ENCODE results near the gene DDR2. TPM values are rescaled to one million over a fixed set of nuclear protein-coding genes. Genes with fewer than 3 reads are reported as not detected.
A peak's percentile ranks its signal among the peaks of the same experiment; 100 is the strongest.

DDR2 gene
- polyA plus RNA-seq, 3 donors from 2014 or later: 0.02 to 0.12 TPM; not detected in 1

DNA sequence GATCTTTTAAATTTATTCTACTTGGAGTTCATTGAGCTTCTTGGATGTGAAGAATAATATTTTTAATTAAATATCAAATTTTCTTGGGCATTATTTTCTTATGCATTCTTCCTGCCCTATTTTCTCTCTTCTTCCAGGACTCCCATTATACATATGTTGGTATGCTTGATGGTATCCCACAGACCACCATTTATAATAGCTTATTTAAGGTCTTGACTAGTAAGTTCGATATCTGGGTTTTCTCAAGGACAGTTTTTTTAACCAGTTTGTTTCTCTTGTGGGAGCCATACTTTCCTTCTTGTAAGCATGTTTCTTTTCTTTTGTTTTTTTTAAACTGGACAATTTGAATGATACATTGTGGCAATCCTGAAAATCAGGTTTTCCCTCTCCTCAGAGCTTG, 15.4 kb upstream of the DDR2 start:
- Mint-ChIP-seq H3K27ac (no peak overlapping the region), H3K9me3 (peaks cover 8 to 25% (median 16%) of the 10 kb centered on the region in 6 donors), H3K36me3 (peaks cover 17 to 44% (median 22%) of the 10 kb centered on the region in 3 donors), H3K4me3 (no peak overlapping the region), H3K4me1 (peaks cover 0 to 2% of the 10 kb centered on the region in 2 donors), H3K27me3 (ENCODE audit: low read depth in 3 of 3) (no peaks in the 10 kb centered on the region)
- no peak for DNase-seq

DNA sequence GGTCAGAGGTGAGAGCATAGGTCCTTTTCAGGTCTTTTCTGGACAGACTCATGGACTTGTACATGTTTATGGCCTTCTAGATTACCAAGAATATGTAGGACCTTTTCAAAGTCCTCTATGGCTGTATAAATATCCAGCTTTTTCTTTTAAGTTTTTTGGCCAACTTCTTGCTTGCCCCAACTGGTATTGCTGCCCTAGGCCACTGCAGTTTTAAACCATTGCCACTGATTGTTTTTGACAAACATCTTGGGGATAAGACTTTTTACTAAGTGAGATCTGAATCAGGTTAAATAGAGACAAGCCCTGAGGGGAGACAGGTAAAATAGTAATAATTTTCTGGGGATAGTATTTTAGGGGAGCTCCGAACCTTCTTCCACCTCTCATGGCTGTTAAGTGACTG, 14.8 kb upstream of the DDR2 start:
- no peak for DNase-seq
- Mint-ChIP-seq H3K36me3 (peaks cover 17 to 44% (median 22%) of the 10 kb centered on the region in 3 donors), H3K4me3 (no peak overlapping the region), H3K4me1 (peaks cover 0 to 2% of the 10 kb centered on the region in 2 donors), H3K9me3 (peaks cover 8 to 25% (median 16%) of the 10 kb centered on the region in 6 donors), H3K27ac (no peak overlapping the region), H3K27me3 (ENCODE audit: low read depth in 3 of 3) (no peaks in the 10 kb centered on the region)

DNA sequence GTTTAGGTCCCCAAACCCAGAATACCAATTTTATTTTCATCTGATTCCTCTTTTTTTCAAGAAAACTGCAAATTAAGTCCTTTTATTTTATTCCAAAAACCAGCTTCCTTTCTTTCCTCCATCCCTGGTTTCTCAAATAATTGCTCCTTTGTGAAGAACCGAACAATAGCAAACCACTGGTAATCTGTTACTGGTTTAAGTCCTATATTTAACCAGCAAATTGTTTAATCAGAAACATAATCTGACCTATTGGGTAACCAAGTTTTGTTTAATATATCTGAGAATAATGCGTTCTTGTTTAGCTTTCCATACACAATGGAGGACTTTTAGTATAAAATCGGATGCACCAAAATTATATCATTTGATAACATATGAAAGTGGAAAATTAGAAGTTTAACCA, 13.2 kb upstream of the DDR2 start:
- H3K27ac Mint-ChIP-seq: no peak overlapping the region
- peaks cover 20 to 44% (median 22%) of the 10 kb centered on the region in 3 donors for H3K36me3 Mint-ChIP-seq
- H3K27me3 Mint-ChIP-seq (ENCODE audit: low read depth in 3 of 3): peaks cover 0 to 3% (median 0%) of the 10 kb centered on the region in 3 donors
- H3K9me3 Mint-ChIP-seq: peaks cover 8 to 25% (median 16%) of the 10 kb centered on the region in 6 donors
- DNase-seq: no peak
- no peaks in the 10 kb centered on the region for H3K4me1 Mint-ChIP-seq
- no peak overlapping the region for H3K4me3 Mint-ChIP-seq

DNA sequence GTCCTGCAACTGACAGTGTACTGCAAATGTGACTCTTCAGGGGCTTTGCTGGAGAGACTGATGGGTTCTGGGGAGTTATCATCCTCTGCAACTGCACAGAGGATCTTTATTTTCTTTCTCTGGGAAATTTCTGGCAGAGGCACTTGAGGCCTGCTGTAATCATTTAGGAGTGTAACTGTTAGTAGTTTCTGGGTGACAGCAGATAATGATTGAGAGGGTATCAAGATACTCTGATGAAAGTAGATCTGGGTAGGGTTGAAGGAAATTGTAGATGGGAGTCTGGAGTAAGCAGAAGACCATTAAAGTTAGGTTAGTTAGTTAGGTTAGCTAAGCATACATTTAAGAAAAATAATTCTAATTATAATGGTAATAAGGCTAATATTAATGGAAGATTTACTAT, 11.0 kb upstream of the DDR2 start:
- peaks cover 17 to 43% (median 22%) of the 10 kb centered on the region in 3 donors for H3K36me3 Mint-ChIP-seq
- peaks cover 8 to 25% (median 16%) of the 10 kb centered on the region in 6 donors for H3K9me3 Mint-ChIP-seq
- no peak for DNase-seq
- no peaks in the 10 kb centered on the region for H3K4me1 Mint-ChIP-seq
- peaks cover 0 to 3% (median 1%) of the 10 kb centered on the region in 3 donors for H3K27me3 Mint-ChIP-seq (ENCODE audit: low read depth in 3 of 3)
- H3K27ac Mint-ChIP-seq: no peak overlapping the region
- H3K4me3 Mint-ChIP-seq: no peak overlapping the region

DNA sequence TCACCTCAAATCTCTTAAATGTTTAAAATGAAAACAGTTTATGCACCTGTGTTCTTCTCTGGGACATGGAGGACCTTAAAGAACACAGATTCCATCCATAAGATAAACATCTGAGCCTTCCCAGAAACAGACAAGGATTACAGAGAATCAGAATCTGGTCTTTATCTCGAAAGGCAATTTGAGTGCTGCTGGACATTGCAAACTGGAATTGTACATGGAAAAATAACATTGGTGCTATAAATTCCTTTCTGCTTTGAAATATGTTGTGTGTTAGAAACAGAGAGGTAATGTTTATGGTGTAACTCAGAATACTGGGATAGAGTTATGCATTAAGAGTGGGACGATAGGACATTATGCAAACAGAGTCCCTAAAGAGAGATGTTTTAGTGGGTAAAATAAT, 6.6 kb upstream of the DDR2 start:
- DNase-seq: no peak
- H3K36me3 Mint-ChIP-seq: peaks cover 0 to 7% (median 3%) of the 10 kb centered on the region in 3 donors
- H3K4me3 Mint-ChIP-seq: no peak overlapping the region
- H3K27ac Mint-ChIP-seq: no peak overlapping the region
- H3K27me3 Mint-ChIP-seq (ENCODE audit: low read depth in 3 of 3): peaks cover 1 to 3% (median 2%) of the 10 kb centered on the region in 3 donors
- H3K9me3 Mint-ChIP-seq: no peaks in the 10 kb centered on the region
- H3K4me1 Mint-ChIP-seq: no peaks in the 10 kb centered on the region

DNA sequence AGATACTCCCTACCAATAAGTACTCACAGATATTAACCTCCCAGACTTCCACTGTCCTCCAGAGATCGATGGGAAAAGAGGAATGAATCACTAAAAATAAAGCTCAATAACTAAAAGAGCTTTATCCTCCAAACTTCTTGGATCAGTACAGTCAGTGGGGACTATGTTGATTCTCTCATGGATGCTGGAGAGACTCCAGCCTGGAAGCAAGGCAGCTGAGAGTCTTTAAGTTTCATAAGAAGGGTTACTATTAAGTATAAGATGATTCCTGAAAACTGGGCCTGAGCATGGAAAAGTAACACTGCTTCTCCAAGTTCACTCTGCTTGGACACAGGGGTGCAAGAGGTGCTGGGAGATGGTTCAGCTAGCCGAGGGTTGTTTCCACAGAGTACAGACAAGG, 6.2 kb upstream of the DDR2 start:
- no peaks in the 10 kb centered on the region for H3K4me1 Mint-ChIP-seq
- no peak overlapping the region for H3K4me3 Mint-ChIP-seq
- no peaks in the 10 kb centered on the region for H3K9me3 Mint-ChIP-seq
- peaks cover 0 to 3% (median 3%) of the 10 kb centered on the region in 3 donors for H3K36me3 Mint-ChIP-seq
- no peak for DNase-seq
- H3K27me3 Mint-ChIP-seq (ENCODE audit: low read depth in 3 of 3): peaks cover 1 to 3% (median 2%) of the 10 kb centered on the region in 3 donors
- peak overlapping the region in 1 of 6 donors; percentile 2 for H3K27ac Mint-ChIP-seq

DNA sequence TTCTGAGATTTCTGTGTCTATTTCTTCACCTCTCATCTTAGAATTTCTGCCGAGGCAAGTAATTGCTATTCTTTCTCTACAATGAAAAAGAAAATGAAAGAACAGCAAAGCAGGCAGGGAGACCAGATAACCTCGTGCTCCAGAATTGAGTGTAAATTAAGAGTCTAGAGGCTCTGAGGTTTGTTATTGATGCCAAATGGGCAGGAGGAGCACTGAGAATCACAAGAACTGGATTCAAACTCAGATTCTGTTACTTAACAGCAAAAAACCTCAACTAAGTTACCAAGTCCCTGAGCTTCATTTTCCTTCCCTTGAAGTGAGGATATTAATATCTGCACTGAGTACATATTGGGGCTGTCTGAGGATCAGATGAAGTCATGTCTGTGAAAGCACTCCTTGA, 5.5 kb upstream of the DDR2 start:
- no peak for DNase-seq
- Mint-ChIP-seq H3K4me3 (no peak overlapping the region), H3K27ac (no peak overlapping the region), H3K4me1 (no peaks in the 10 kb centered on the region), H3K27me3 (ENCODE audit: low read depth in 3 of 3) (peaks cover 1 to 3% (median 2%) of the 10 kb centered on the region in 3 donors), H3K36me3 (peaks cover 0 to 3% (median 0%) of the 10 kb centered on the region in 3 donors), H3K9me3 (no peaks in the 10 kb centered on the region)

DNA sequence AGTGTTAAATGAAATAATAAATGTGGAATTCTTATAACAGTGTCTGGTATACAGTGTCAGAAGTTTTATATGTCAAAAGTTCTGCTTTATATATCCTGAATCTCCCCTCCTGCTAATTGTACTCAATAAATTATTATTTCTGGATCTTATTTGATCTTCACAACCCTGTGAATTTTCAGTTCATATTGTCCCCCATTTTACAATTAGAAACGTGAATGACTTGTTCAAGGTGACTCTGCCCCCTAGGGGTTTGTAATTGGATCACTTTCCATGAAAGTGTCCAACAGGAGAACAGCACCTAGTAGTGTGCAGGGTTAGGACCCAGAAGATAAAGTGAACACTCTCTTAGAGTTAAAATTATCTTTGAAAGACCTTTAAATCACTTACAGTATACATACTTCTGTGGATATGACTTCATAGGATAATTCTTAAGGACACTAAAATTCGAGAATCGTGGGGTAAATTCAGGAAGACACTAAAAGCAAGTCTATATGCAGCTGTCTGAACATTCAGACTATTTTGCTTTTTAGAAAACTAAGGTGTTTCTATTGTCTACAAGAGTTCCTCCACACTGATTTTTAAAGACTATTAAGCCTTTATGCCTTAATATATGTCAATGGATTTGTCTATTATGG, 4.5 kb upstream of the DDR2 start:
- Mint-ChIP-seq H3K27ac (no peak overlapping the region), H3K4me1 (no peaks in the 10 kb centered on the region), H3K9me3 (no peaks in the 10 kb centered on the region), H3K4me3 (no peak overlapping the region), H3K27me3 (ENCODE audit: low read depth in 3 of 3) (peaks cover 1 to 3% (median 2%) of the 10 kb centered on the region in 3 donors), H3K36me3 (peaks cover 0 to 1% (median 0%) of the 10 kb centered on the region in 3 donors)
- DNase-seq: peak; percentile 3 to 34 (median 20)

DNA sequence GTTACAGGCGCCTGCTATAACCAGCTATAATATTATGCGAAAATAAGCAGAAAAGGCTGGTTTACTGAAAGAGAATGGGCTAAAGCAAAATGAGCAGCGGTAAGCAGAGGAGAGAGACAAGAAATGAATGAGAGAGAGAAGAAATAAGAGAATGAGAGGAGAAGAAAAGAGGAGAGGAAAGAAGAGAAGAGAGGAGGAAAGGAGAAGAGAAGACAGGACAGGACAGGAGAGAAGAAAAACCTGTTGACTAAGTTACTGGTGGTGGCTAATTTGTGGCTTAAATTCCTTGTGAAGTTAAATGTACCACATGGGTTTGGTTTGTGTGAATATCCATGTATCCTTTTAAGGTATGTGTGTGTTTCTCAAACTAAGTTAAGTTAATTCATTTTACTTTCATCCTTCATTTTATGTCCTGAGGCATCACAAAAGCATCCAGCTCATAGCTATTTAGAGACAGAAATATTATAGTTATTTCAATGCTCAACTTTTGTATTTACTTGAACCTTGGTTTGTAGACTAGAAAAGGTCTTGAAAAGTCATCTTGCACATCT, 3.1 kb upstream of the DDR2 start:
- no peaks in the 10 kb centered on the region for H3K4me1 Mint-ChIP-seq
- DNase-seq: no peak
- H3K9me3 Mint-ChIP-seq: no peaks in the 10 kb centered on the region
- H3K27ac Mint-ChIP-seq: no peak overlapping the region
- H3K36me3 Mint-ChIP-seq: no peaks in the 10 kb centered on the region
- no peak overlapping the region for H3K4me3 Mint-ChIP-seq
- peaks cover 0 to 3% (median 2%) of the 10 kb centered on the region in 3 donors for H3K27me3 Mint-ChIP-seq (ENCODE audit: low read depth in 3 of 3)

DNA sequence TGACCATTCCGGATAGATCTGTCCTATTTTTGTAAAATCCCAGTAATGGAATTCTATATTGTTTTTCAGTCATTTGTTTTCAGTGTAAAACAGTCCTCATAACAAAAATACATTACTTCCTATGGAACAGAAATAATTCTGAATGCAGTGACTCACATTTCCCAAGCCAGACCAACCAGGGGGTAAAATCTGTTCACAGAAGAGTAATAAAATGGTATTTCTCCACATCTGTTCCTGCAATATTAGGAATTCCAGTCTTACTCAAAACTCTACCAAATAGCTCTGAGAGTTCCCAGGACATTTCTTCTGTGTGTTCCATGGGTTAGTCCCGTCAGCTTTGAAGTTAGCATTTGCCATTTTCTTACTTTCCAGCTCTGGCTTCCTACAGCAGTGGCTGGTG, 2.6 kb upstream of the DDR2 start:
- H3K27me3 Mint-ChIP-seq (ENCODE audit: low read depth in 3 of 3): peaks cover 1 to 3% (median 2%) of the 10 kb centered on the region in 3 donors
- no peaks in the 10 kb centered on the region for H3K9me3 Mint-ChIP-seq
- H3K36me3 Mint-ChIP-seq: no peaks in the 10 kb centered on the region
- H3K4me3 Mint-ChIP-seq: no peak overlapping the region
- no peak overlapping the region for H3K27ac Mint-ChIP-seq
- DNase-seq: no peak
- no peaks in the 10 kb centered on the region for H3K4me1 Mint-ChIP-seq

DNA sequence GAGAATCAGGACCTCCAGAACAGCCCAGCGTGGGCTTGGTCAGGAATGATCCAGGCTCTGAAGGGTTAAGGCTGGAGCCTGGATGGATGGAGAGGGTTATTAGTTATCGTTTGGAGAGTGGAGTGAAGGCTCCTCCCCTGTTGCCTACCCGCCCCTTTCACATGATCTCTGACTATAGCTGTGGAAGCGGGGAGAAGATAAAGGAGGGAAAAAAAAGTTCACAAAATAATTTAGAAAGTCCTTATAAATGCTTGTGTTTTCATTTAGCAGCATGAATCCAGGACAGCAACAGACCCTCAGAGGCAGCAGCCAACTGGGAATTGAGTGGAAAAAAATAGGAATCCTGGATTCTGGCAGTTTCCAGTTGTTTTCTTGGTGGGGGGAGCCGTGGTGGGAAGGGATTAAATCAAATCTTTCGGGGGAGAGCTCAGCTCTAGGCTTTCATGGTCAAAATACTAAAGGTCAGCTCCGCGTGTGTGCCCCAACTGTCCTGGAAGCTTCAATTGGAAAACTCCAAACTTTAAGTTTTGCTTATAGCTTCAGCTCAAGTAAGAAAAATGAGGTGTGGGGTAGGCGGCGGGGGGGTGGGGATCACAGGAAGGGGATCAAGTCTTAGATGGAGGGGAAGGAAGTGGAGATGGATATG, 595 bp upstream of the DDR2 start:
- no peaks in the 10 kb centered on the region for H3K36me3 Mint-ChIP-seq
- DNase-seq: no peak
- no peaks in the 10 kb centered on the region for H3K9me3 Mint-ChIP-seq
- H3K27ac Mint-ChIP-seq: no peak overlapping the region
- peaks cover 2% of the 10 kb centered on the region in 3 donors for H3K27me3 Mint-ChIP-seq (ENCODE audit: low read depth in 3 of 3)
- no peaks in the 10 kb centered on the region for H3K4me1 Mint-ChIP-seq
- H3K4me3 Mint-ChIP-seq: no peak overlapping the region

DNA sequence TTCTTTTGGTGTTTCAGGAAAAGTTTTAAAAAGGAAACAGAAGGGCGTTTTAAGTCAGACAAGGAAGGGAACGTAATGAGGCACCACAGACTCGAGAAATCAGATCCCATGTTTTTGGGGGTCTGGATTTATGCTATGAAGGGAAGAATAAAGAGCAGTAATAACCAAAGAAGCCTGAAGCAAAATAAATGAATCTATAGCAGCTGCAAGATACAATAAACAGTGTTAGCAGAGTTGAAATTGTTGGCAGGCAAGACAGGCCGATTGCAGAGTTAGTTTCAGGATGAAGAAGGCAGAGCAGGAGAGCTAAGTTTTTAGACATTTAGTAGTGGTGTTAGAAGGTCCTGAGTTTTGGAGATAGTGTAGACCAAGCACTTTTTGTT, 425 bp downstream of the DDR2 start:
- Mint-ChIP-seq H3K4me3 (no peak overlapping the region), H3K4me1 (no peaks in the 10 kb centered on the region), H3K36me3 (no peaks in the 10 kb centered on the region), H3K9me3 (no peaks in the 10 kb centered on the region), H3K27me3 (ENCODE audit: low read depth in 3 of 3) (peaks cover 2% of the 10 kb centered on the region in 3 donors), H3K27ac (no peak overlapping the region)
- no peak for DNase-seq

DNA sequence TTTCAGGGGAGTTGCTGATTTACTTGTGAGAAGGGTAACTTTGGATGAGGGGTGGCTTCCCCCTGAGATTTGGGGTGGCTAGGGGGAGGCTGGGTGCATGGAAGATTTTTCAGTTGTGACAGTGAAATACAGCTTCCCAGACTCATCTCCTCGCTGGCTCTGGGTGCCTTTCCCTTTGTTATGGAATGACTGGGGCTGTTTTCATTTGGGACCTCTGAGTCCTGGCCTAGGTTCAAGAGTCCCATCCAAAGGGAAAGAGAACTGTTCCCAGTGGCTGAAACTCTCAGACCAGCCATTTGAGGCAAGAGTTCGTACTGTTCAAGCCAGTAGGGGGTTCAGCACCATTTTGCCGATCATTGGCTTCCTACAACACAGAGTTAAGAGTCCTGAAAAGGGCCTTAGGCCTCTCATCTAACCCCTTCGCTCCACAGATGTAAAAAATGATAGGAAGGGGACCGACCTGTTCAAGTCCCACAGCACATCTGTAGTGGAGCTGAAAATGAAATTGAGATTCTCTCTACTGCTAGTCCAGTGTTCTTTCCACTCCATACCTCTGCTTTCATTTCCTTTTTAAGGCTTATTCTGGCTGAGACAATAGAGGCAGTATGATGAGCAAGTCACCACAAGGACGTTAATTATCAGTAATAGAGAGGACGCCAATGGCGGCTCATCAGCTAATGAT, 958 bp downstream of the DDR2 start:
- Mint-ChIP-seq H3K27ac (no peak overlapping the region), H3K27me3 (ENCODE audit: low read depth in 3 of 3) (peaks cover 2% of the 10 kb centered on the region in 3 donors)

DNA sequence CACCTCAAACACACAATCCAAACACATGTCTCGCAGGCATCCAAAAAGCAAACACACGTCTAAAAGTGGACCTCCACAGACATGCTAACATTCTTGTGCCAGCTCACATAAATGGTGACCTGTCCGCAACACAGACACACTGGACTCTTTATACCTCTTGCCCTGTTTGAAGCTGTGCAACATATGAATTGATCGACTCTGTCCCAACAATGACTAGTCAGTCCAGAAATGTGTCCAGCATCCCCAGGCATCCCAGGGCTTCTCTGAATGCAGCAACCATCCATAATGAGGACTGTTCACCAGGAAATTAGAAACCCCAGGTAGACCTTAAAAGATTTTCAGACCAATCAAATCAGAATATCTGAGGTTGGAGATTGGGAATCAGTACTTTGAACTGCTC, 3.2 kb downstream of the DDR2 start:
- H3K9me3 Mint-ChIP-seq: no peaks in the 10 kb centered on the region
- DNase-seq: no peak
- H3K4me3 Mint-ChIP-seq: no peak overlapping the region
- peaks cover 0 to 4% (median 0%) of the 10 kb centered on the region in 3 donors for H3K36me3 Mint-ChIP-seq
- H3K4me1 Mint-ChIP-seq: no peaks in the 10 kb centered on the region
- no peak overlapping the region for H3K27ac Mint-ChIP-seq
- peaks cover 0 to 4% (median 2%) of the 10 kb centered on the region in 3 donors for H3K27me3 Mint-ChIP-seq (ENCODE audit: low read depth in 3 of 3)

More for the DNA sequence above, 958 bp downstream of the DDR2 start:
- Mint-ChIP-seq H3K36me3 (no peaks in the 10 kb centered on the region), H3K9me3 (no peaks in the 10 kb centered on the region), H3K4me1 (no peaks in the 10 kb centered on the region), H3K4me3 (no peak overlapping the region)
- DNase-seq: no peak
